ENCODE data around the gene ITPKA.
"Not testable (repeated sequence)": the region's sequence is repeated elsewhere in the genome, so short reads cannot be mapped to it uniquely, and the experiment has no call there.

ITPKA gene

DNA sequence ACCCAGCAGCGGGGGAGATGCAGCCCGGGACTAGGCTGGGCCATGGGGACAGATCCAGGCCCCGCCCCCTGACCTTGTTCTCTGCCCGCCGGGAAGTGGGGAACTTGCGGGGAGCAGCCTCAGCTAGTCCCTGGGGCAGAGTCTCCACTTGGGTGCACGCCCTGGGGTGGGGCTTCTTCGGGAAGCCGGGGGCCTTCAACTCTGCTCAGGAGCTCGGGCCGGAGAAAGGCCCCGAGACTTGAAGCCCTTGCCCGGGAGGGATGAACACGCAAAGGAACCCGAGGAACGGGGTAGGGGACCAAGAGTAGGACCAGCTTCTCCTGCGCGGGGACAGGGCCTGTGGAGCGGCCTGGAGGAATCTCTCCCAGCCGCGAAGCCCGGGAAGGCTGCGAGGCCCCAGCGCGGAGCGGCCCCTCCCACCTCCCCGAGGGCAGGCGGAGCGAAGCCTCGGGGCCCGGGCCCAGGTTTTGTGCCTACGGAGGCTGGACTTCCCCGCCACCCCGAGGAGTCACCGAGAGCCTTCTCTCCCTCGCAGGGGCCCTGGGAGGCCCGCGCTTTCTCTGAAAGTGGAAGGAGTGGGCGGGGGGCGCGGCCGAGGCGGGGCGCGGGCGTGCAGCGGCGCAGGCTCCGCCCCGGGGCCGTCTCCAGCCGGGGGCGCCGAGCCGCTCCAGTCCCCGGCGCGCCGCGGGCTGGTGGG lies at the start of gene ITPKA:
Gene ITPKA (plus strand): TSS at position 670 of the 697 bp plus-strand sequence. CDS start 54 bp downstream, outside the sequence.
- DNase-seq = peak in 1 of 2 donors; percentile 51

GRCh38 chr15:41445399-41445798 lies 48.3 kb upstream of the ITPKA start:
- DNase-seq = no peak

- no peak for DNase-seq
Measured at GRCh38 chr15:41462084-41462795, 31.4 kb upstream of the ITPKA start.

GRCh38 chr15:41464889-41465580 lies 28.6 kb upstream of the ITPKA start:
- DNase-seq = no peak

GRCh38 chr15:41465822-41466421 lies 27.8 kb upstream of the ITPKA start:
- peak in 1 of 2 donors; percentile 33 for DNase-seq

DNA sequence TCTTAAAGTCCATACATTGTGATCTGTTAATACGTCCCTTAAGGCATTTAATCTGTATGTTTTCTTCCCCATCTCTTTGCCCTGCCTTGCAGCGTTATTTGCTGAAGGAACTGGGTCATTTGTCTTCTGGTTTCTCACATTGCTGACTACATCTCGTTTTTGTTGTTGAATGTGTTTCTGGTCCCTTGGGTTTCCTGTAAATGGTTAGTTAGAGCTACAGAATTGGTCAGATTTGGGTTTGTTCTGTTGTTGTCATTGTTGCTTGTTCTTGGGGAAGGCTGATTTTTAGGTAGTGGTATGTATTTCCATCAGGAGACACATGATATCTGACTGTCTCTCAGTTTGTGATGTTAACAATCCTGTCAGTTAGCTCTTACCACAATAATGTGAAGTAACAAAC lies 27.0 kb upstream of the ITPKA start:
- DNase-seq = no peak

DNA sequence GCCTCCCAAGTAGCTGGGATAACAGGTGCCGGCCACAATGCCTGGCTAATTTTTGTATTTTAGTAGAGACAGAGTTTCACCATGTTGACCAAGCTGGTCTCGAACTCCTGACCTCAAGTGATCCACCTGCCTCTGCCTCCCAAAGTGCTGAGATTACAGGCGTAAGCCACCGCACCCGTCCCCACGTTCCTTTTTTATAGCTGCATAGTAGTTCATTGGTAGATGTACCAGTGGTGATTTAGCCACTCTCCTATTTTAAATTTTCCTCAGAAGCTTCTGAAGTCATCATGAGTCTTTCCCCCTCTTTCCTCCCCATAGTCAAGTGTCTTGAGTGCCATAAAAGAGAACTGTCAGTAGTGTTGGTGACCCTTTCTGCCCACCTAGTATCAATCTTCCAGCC lies 24.0 kb upstream of the ITPKA start:
- DNase-seq = not testable (repeated sequence)

- no peak for DNase-seq
Measured at GRCh38 chr15:41473418-41473817, 20.3 kb upstream of the ITPKA start.

DNA sequence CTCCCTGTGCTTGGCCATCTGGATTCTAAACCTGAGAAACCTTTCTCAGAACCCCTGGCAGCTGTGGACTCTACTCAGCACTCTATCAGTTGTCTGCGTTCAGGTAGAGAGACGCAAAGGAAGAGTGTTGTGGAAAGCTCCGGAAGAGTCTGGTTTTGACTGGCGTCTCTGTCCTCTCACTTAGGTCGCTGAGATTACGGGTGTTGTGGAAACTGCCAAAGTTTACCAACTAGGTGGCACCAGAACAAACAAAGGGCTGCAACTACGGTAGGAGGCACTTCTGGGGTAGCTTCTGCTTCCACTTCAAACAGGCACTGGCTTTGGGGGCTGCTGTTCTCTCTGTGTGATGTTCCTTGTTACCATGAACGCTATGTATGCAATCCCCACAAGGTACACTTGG lies 19.2 kb upstream of the ITPKA start:
- no peak for DNase-seq

GRCh38 chr15:41474941-41475340 lies 18.7 kb upstream of the ITPKA start:
- no peak for DNase-seq

GRCh38 chr15:41476416-41477048 lies 17.1 kb upstream of the ITPKA start:
- no peak for DNase-seq

- DNase-seq = no peak
Measured at GRCh38 chr15:41480396-41481140, 13.1 kb upstream of the ITPKA start.

DNA sequence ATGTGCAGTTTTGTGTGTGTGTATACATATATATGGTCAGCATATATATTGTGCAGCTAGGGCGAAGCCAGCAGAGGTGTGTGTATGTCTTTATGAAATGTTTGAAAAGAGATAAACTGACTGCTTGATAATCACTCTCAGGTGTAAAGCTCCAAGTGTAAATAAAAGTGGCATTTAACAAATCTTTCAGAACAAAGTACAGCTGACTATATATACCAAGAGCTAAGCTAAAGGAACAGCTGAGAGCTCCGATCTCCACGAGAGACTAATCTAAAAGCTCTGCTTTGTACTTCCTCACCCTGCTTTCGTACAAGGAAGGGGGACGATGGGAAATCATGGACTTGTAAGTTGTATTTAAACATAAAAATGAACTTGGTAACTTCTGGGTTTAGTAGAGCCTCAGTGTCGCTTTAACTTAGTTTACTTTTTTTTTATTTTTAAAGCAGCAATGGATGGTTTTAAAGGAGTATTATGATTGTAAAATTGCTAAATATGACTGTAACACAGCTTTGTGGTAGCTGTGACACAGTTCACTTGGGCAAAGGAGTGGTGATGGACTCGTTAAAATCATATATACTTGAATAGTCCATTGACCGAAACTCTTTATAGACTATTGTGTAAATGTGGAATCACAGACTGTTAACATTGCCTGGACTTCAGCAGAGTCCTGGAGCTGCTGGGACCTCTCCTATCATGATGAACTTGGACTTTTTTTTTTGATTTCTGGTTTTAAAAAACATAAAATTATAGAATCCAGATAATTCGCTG lies 11.4 kb upstream of the ITPKA start:
- no peak for DNase-seq

- DNase-seq = no peak
Measured at GRCh38 chr15:41483115-41483514, 10.6 kb upstream of the ITPKA start.

- DNase-seq = no peak
Measured at GRCh38 chr15:41483519-41483918, 10.2 kb upstream of the ITPKA start.

- DNase-seq = no peak
Measured at GRCh38 chr15:41484937-41485625, 8.6 kb upstream of the ITPKA start.

- no peak for DNase-seq
Measured at GRCh38 chr15:41486286-41486685, 7.4 kb upstream of the ITPKA start.

- DNase-seq = no peak
Measured at GRCh38 chr15:41487381-41487780, 6.3 kb upstream of the ITPKA start.

- DNase-seq = no peak
Measured at GRCh38 chr15:41487802-41488201, 5.9 kb upstream of the ITPKA start.

GRCh38 chr15:41489641-41490040 lies 4.0 kb upstream of the ITPKA start:
- DNase-seq = no peak

- no peak for DNase-seq
Measured at GRCh38 chr15:41490355-41490754, 3.3 kb upstream of the ITPKA start.

Measured in hippocampal formation (tissue), 2 donors.